Adrenal gland (tissue), 5 donors: ENCODE results near the gene KIF6.

Experiments used
- POLR2A ChIP-seq, 2 donors: fragments of 450-650 bp; IDR thresholded peaks; one replicate each; pipeline ENCODE4 v1.6.1; 2017; ENCODE audit warnings: antibody characterized with exemption in 2 of 2, mild to moderate bottlenecking in 2 of 2, moderate library complexity in 1 of 2
- TF ChIP-seq, protein P1 (sequence below), 6 experiments: fragments of 450-650 bp in 4 of 6; fragments of 200-600 bp in 2 of 6; sonication (generic) in 1 of 6; IDR thresholded peaks; 1 replicate in 5 of 6; 2 replicates in 1 of 6; pipeline versions ENCODE4 v1.5.1 to v1.8.0; 2016 to 2021; ENCODE audit warnings: antibody characterized with exemption in 6 of 6, mild to moderate bottlenecking in 2 of 6, moderate library complexity in 1 of 6
- donor health status: DM: no; HTN: no; CAD: no.

DNA sequence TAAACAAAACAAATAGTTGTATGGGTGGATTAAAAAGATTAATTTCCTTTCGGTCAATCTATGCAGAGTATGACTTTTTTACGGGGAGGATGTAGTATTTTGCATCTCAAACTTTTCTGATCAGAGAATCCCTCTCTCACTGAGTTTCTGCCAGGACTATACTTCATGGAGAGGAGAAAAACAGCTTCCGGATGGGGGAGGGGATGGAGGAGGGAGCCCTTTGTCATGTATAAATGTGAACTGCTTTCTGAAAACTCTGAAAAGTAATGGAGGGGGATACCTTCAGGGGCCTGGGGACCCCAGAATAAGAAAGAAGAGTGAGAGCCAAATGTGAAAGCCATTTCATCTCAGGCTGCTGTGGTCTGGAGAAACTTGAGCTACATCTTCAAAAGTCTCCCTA, 229.6 kb downstream of the KIF6 start:
- TF ChIP-seq POLR2A (IDR thresholded peaks at IDR 0.05) = no peak
- TF ChIP-seq, protein P1, sequence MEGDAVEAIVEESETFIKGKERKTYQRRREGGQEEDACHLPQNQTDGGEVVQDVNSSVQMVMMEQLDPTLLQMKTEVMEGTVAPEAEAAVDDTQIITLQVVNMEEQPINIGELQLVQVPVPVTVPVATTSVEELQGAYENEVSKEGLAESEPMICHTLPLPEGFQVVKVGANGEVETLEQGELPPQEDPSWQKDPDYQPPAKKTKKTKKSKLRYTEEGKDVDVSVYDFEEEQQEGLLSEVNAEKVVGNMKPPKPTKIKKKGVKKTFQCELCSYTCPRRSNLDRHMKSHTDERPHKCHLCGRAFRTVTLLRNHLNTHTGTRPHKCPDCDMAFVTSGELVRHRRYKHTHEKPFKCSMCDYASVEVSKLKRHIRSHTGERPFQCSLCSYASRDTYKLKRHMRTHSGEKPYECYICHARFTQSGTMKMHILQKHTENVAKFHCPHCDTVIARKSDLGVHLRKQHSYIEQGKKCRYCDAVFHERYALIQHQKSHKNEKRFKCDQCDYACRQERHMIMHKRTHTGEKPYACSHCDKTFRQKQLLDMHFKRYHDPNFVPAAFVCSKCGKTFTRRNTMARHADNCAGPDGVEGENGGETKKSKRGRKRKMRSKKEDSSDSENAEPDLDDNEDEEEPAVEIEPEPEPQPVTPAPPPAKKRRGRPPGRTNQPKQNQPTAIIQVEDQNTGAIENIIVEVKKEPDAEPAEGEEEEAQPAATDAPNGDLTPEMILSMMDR (IDR thresholded peaks at IDR 0.05) = no peak
